Hematopoietic multipotent progenitor cell (in vitro differentiated cells): ENCODE data around the gene MMS19. TPM values are rescaled to one million over a fixed set of nuclear protein-coding genes. Genes with fewer than 3 reads are reported as not detected.

Experiments
- DNase-seq, 3 donors: peaks; one replicate each; pipeline ENCODE4 v3.0.0-alpha.2; 2011 to 2015; ENCODE audit warnings: low read depth in 2 of 3, low spot score in 2 of 3
- total RNA-seq: library from RNA; depleted of rRNA; stranded (reverse); fragments of >200 nt; gene quantifications from one replicate; pipeline ENCODE4 v1.2.3, GENCODE V29; 2012

MMS19 gene, protein sequence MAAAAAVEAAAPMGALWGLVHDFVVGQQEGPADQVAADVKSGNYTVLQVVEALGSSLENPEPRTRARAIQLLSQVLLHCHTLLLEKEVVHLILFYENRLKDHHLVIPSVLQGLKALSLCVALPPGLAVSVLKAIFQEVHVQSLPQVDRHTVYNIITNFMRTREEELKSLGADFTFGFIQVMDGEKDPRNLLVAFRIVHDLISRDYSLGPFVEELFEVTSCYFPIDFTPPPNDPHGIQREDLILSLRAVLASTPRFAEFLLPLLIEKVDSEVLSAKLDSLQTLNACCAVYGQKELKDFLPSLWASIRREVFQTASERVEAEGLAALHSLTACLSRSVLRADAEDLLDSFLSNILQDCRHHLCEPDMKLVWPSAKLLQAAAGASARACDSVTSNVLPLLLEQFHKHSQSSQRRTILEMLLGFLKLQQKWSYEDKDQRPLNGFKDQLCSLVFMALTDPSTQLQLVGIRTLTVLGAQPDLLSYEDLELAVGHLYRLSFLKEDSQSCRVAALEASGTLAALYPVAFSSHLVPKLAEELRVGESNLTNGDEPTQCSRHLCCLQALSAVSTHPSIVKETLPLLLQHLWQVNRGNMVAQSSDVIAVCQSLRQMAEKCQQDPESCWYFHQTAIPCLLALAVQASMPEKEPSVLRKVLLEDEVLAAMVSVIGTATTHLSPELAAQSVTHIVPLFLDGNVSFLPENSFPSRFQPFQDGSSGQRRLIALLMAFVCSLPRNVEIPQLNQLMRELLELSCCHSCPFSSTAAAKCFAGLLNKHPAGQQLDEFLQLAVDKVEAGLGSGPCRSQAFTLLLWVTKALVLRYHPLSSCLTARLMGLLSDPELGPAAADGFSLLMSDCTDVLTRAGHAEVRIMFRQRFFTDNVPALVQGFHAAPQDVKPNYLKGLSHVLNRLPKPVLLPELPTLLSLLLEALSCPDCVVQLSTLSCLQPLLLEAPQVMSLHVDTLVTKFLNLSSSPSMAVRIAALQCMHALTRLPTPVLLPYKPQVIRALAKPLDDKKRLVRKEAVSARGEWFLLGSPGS
- 71.1 TPM for total RNA-seq

DNA sequence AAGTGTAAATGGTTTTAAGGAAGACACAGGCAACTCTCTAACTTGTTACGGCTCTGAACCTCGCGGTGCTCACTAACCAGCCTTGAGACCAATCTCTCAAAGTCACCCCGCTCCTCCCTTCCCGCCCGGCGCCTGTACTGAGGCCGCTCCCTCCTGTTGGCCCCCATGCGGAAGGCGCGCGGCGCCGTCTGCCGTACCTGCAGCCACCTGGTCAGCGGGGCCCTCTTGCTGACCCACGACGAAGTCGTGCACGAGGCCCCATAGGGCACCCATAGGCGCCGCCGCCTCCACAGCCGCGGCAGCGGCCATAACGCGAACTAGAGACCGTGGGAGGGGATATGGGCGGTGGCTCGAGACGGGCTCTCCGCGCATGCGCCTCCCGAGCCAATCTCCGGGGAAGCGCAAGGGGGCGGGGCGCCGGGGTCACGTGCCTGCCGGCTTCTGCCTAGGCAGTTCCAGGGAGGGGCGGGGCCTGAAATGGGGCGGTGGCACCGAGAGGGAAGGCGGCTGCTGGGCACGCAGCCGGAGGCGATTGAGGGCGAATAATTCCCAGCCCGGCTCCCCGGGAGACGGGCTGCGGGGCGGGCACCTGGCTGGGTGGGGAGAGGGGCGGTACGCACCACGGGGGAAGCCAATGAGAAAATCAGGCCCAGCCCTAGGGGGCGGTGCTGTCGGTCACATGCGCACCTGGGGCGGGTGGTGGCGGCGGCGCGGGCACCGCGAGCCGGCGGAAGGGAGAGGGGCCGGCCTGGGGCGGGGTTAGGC lies at the start of gene MMS19:
TSS of gene MMS19 (minus strand) at position 347 of the 765 bp plus-strand sequence. CDS start at position 309, 38 bp downstream.
- peak; percentile 98 to 99 (median 98) for DNase-seq

DNA sequence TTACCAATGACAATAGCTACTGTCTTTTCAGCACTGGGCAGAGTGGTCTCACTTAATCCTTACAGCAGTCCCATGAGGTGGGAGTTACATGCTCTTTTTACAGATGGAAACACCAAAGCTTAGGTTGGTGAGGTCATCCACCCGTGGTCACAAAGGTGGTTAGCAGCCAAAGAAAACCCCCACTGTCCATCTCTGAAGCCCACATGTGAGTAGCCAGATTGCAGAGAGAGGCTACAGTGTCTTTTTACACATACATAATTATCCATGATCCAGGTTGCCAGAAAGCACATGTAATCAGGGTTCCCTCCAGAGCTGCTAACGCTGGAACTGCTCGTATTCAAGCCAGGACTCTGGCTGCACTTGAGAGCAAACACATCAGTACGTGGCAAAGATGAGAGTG lies 49.7 kb upstream of the MMS19 start:
- DNase-seq = no peak

GRCh38 chr10:97547271-97547600 lies 49.0 kb upstream of the MMS19 start:
- no peak for DNase-seq

DNA sequence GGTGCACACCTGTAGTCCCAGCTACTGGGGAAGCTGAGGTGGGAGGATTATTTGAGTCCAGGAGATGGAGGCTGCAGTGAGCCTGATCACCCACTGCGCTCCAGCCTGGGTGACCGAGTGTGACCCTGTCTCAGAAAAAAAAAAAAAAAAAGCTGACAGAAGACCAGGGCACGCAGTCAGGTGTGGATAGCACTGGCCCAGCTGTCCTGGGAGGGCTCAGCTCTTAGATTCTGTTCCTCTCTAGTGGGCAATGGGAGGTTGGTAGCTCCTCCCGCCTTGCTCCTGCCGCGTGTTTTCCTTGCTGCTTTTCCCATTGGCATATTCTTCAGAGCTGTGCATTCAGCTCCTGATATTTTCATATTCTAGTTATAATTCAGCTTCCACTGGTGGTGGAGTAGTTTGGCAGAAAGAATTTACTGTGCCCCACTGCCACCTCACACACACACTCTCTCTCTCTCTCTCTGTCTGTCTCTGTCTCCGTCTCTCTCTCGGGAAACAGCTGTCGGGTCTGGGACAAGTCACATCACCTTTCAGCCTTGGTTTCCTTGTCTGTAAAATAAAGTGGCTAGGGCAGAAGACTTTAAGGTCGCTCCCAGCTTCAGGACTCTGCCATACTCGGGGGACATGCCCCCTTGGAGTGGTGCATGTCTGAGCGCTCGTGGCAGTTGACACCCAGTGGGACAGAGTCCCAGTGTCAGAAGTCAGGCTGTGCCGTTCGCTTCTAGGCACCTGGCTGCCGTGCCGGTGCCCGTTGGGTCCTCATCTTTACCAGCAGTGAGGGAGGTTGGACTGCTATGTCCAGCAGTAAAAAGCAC lies 48.4 kb upstream of the MMS19 start:
- DNase-seq = no peak

DNA sequence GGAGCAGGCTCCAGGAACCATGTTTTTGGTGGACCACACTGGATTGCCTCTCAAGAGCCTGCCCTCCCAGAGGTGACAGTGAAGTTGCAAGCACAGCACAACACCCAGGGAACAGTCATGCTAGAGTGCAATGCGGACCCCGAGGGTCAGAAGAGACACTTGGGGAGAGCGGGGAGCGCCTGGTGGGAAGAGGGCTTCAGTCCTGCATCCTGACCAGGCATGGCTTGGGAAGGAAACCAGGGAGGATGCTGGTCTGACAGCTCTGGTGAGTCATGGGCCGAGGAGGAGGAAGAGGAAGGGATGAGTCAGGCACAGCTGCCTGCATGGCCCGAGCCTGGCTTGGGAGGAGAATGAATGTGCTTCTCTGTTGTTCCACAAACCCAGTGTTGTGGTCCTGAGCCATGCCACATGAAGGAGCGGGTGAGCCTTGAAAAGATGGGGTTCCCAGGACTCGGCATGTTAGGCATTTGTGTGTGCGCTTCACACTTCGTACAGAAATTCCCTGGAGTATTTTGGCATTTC lies 44.9 kb upstream of the MMS19 start:
- peak in 2 of 3 donors; percentile 61 to 89 for DNase-seq

GRCh38 chr10:97542169-97543024 lies 44.2 kb upstream of the MMS19 start:
- DNase-seq = peak in 2 of 3 donors; percentile 40 to 81

- no peak for DNase-seq
Measured at GRCh38 chr10:97540669-97541500, 42.7 kb upstream of the MMS19 start.

DNA sequence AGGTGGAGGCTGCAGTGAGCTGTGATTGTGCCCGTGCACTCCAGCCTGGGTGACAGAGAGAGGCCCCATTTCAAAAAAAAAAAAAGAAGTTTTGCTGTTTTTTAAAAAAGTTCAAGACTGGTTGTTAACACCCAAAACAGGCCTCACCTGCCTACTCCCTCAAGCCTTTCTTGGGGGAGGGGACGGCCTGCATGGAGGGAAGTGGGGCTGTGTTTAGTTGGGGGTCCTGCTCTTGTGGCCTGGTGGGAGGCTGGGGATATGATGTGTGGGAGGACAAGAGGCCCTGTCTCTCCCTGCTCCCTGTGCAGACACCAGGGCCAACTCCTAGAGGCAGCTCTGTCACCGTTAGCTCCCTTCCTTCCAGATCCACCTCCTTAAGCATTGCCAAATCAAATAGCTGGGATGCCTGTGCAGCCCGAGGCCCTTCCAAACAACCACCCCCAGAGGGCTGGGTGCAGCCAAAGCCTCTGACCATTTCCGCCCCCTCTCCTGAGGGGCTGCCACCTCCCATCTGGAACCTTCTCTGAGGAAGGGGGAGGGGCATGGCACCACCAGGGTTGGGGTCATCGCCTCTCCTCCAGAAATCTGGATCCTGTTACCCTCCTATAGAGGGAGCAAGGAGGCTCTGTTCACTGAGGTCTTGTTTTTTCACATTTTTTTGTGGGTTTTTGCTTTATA lies 41.4 kb upstream of the MMS19 start:
- DNase-seq = no peak

GRCh38 chr10:97538839-97539238 lies 40.6 kb upstream of the MMS19 start:
- no peak for DNase-seq

DNA sequence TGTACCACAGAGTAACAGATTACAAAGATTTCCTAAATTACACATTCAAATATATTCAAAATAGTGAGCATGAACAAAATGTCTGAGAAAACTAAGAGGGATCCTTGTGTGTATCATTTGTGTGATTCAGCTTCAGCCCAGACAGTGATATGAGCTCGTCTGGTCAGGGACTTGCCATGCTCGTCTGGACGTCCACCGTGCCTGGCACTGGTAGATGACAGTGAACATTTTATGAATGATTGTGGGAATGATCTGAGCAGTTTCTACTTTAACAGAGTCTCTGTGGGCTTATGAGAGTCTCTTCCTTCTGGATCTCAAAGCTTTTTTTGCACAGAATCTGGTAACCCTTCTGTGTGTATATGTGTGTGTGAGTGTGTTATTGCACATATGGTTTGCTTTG lies 40.2 kb upstream of the MMS19 start:
- DNase-seq = no peak

- DNase-seq = no peak
Measured at GRCh38 chr10:97537186-97537869, 39.1 kb upstream of the MMS19 start.

- peak in 2 of 3 donors; percentile 33 to 61 for DNase-seq
Measured at GRCh38 chr10:97534746-97535367, 36.6 kb upstream of the MMS19 start.

- no peak for DNase-seq
Measured at GRCh38 chr10:97533888-97534287, 35.7 kb upstream of the MMS19 start.

- DNase-seq = no peak
Measured at GRCh38 chr10:97532935-97533671, 34.9 kb upstream of the MMS19 start.

- no peak for DNase-seq
Measured at GRCh38 chr10:97531401-97531986, 33.3 kb upstream of the MMS19 start.
